Measurements from ENCODE around the gene WWOX. TPM values are rescaled to one million over a fixed set of nuclear protein-coding genes. Genes with fewer than 3 reads are reported as not detected.

The WWOX gene
- total RNA-seq, 1 donor from 2014 or later: 18.6 TPM

- H3K9me3 Mint-ChIP-seq (ENCODE audit: unreplicated experiment): no peaks in the 10 kb centered on the region
- DNase-seq (ENCODE audit: low spot score): no peak
- no peak overlapping the region for H3K27ac Mint-ChIP-seq (ENCODE audit: unreplicated experiment)
- peaks cover 16% of the 10 kb centered on the region for H3K4me1 Mint-ChIP-seq (ENCODE audit: unreplicated experiment)
- H3K36me3 Mint-ChIP-seq (ENCODE audit: low read depth, unreplicated experiment): no peaks in the 10 kb centered on the region
- no peak overlapping the region for H3K4me3 Mint-ChIP-seq (ENCODE audit: unreplicated experiment)
- H3K27me3 Mint-ChIP-seq (ENCODE audit: unreplicated experiment): no peaks in the 10 kb centered on the region
- TF ChIP-seq CTCF (IDR thresholded peaks at IDR 0.05; ENCODE audit: unreplicated experiment): no peak
Observed at GRCh38 chr16:78298986-78299385, 199.5 kb downstream of the WWOX start.

GRCh38 chr16:78300469-78300868 lies 201.0 kb downstream of the WWOX start:
- Mint-ChIP-seq H3K27me3 (ENCODE audit: unreplicated experiment) (peaks cover 2% of the 10 kb centered on the region), H3K4me1 (ENCODE audit: unreplicated experiment) (peaks cover 14% of the 10 kb centered on the region), H3K36me3 (ENCODE audit: low read depth, unreplicated experiment) (no peaks in the 10 kb centered on the region), H3K9me3 (ENCODE audit: unreplicated experiment) (no peaks in the 10 kb centered on the region), H3K27ac (ENCODE audit: unreplicated experiment) (no peak overlapping the region), H3K4me3 (ENCODE audit: unreplicated experiment) (no peak overlapping the region)
- no peak for TF ChIP-seq CTCF (IDR thresholded peaks at IDR 0.05; ENCODE audit: unreplicated experiment)
- DNase-seq (ENCODE audit: low spot score): no peak

GRCh38 chr16:78303946-78304345 lies 204.5 kb downstream of the WWOX start:
- Mint-ChIP-seq H3K27me3 (ENCODE audit: unreplicated experiment) (peaks cover 2% of the 10 kb centered on the region), H3K4me1 (ENCODE audit: unreplicated experiment) (peaks cover 8% of the 10 kb centered on the region), H3K36me3 (ENCODE audit: low read depth, unreplicated experiment) (no peaks in the 10 kb centered on the region), H3K27ac (ENCODE audit: unreplicated experiment) (no peak overlapping the region), H3K4me3 (ENCODE audit: unreplicated experiment) (no peak overlapping the region), H3K9me3 (ENCODE audit: unreplicated experiment) (no peaks in the 10 kb centered on the region)
- no peak for DNase-seq (ENCODE audit: low spot score)
- no peak for TF ChIP-seq CTCF (IDR thresholded peaks at IDR 0.05; ENCODE audit: unreplicated experiment)

GRCh38 chr16:78306361-78306760 lies 206.9 kb downstream of the WWOX start:
- peaks cover 17% of the 10 kb centered on the region for H3K4me1 Mint-ChIP-seq (ENCODE audit: unreplicated experiment)
- no peaks in the 10 kb centered on the region for H3K36me3 Mint-ChIP-seq (ENCODE audit: low read depth, unreplicated experiment)
- no peak for DNase-seq (ENCODE audit: low spot score)
- no peak for TF ChIP-seq CTCF (IDR thresholded peaks at IDR 0.05; ENCODE audit: unreplicated experiment)
- H3K9me3 Mint-ChIP-seq (ENCODE audit: unreplicated experiment): no peaks in the 10 kb centered on the region
- no peak overlapping the region for H3K27ac Mint-ChIP-seq (ENCODE audit: unreplicated experiment)
- H3K27me3 Mint-ChIP-seq (ENCODE audit: unreplicated experiment): peaks cover 2% of the 10 kb centered on the region
- no peak overlapping the region for H3K4me3 Mint-ChIP-seq (ENCODE audit: unreplicated experiment)

- H3K36me3 Mint-ChIP-seq (ENCODE audit: low read depth, unreplicated experiment): no peaks in the 10 kb centered on the region
- peaks cover 2% of the 10 kb centered on the region for H3K27me3 Mint-ChIP-seq (ENCODE audit: unreplicated experiment)
- DNase-seq (ENCODE audit: low spot score): no peak
- no peak for TF ChIP-seq CTCF (IDR thresholded peaks at IDR 0.05; ENCODE audit: unreplicated experiment)
- peaks cover 21% of the 10 kb centered on the region for H3K4me1 Mint-ChIP-seq (ENCODE audit: unreplicated experiment)
- no peak overlapping the region for H3K27ac Mint-ChIP-seq (ENCODE audit: unreplicated experiment)
- H3K9me3 Mint-ChIP-seq (ENCODE audit: unreplicated experiment): no peaks in the 10 kb centered on the region
- no peak overlapping the region for H3K4me3 Mint-ChIP-seq (ENCODE audit: unreplicated experiment)
Observed at GRCh38 chr16:78307824-78308528, 208.5 kb downstream of the WWOX start.
